ENCODE data around the gene NPLOC4.

NPLOC4 gene

DNA sequence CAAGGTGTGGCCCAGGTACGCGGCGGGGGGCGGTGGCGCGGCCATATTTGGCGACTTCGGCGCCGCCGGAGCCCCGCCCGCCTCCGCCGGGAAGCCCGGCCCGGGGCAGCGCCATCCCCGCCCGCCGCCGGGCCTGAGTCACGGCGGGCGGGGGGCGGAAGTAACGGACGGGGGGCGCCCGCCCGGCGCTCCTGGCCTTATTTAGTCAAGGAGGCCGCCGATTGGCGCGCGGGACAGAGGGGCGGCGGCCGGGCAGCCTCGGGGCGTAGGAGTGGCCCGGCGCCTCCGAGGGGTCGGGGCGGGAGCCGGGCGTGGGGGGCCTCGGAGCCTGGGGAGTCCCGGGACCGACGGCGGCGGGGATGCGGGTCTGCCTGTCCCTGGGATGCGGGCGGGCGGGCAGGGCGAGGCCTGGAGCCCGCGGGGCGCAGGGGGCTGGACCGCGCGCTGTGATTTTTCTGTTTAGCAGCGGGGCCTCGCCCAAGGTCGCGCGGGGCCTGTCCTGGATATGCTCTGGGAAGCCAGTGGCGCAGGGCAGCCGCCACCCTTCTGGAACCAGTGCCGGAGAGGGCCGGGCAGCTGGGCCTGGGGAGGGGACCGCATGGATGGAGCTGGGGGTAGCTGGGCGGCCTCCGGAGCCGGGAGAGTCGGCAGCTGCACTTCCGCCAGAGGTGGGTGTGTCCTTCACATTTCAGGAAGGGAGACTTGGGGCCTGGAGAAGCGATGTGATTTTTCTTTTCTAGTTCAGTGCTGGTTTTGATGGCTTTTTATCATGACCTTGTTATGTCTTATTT is 122.0 kb downstream of the NPLOC4 start (continued):
- TF ChIP-seq ZEB2 (tag by site-specific recombination; IDR thresholded peaks at IDR 0.05) (peak; percentile 66), SP3 (tag by site-specific recombination; IDR thresholded peaks at IDR 0.05) (peak; percentile 65), ZNF341 (tag by site-specific recombination; IDR thresholded peaks at IDR 0.05; ENCODE audit: low read depth) (peak; percentile 45; the same call in 1 of the 2 replicates), PBX3 (CRISPR knock-in tag; IDR thresholded peaks at IDR 0.05) (no peak), ZSCAN30 (tag by site-specific recombination; IDR thresholded peaks at IDR 0.05) (peak; percentile 68; the same call in 1 of the 2 replicates), KLF10 (tag by site-specific recombination; IDR thresholded peaks at IDR 0.05) (peak; percentile 95), ZNF335 (tag by site-specific recombination; conservative IDR thresholded peaks at IDR 0.05) (peak; percentile 76), ZNF600 (tag by site-specific recombination; IDR thresholded peaks at IDR 0.05) (peak; percentile 43; the same call in 1 of the 2 replicates), IKZF3 (tag by site-specific recombination; IDR thresholded peaks at IDR 0.05) (0 out of 2 replicates have a peak, but pooled peaks have one; percentile 10), ELK4 (IDR thresholded peaks at IDR 0.05; ENCODE audit: borderline replicate concordance, low read depth, low read length) (peak; percentile 44; the same call in 1 of the 2 replicates), GLIS2 (tag by site-specific recombination; IDR thresholded peaks at IDR 0.05) (peak; percentile 85), ZNF366 (tag by site-specific recombination; conservative IDR thresholded peaks at IDR 0.05) (no peak), KLF7 (tag by site-specific recombination; IDR thresholded peaks at IDR 0.05; ENCODE audit: borderline replicate concordance) (peak; percentile 67; the same call in 1 of the 2 replicates), ZNF174 (tag by site-specific recombination; IDR thresholded peaks at IDR 0.05) (no peak), ZNF223 (tag by site-specific recombination; IDR thresholded peaks at IDR 0.05) (no peak), KLF9 (tag by site-specific recombination; IDR thresholded peaks at IDR 0.05; ENCODE audit: low read depth) (peak; percentile 98)
- TF ChIP-seq, protein P1, sequence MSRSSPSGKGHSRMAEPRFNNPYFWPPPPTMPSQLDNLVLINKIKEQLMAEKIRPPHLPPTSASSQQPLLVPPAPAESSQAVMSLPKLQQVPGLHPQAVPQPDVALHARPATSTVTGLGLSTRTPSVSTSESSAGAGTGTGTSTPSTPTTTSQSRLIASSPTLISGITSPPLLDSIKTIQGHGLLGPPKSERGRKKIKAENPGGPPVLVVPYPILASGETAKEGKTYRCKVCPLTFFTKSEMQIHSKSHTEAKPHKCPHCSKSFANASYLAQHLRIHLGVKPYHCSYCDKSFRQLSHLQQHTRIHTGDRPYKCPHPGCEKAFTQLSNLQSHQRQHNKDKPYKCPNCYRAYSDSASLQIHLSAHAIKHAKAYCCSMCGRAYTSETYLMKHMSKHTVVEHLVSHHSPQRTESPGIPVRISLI (tag by site-specific recombination; IDR thresholded peaks at IDR 0.05) = no peak
- TF ChIP-seq, protein P2, sequence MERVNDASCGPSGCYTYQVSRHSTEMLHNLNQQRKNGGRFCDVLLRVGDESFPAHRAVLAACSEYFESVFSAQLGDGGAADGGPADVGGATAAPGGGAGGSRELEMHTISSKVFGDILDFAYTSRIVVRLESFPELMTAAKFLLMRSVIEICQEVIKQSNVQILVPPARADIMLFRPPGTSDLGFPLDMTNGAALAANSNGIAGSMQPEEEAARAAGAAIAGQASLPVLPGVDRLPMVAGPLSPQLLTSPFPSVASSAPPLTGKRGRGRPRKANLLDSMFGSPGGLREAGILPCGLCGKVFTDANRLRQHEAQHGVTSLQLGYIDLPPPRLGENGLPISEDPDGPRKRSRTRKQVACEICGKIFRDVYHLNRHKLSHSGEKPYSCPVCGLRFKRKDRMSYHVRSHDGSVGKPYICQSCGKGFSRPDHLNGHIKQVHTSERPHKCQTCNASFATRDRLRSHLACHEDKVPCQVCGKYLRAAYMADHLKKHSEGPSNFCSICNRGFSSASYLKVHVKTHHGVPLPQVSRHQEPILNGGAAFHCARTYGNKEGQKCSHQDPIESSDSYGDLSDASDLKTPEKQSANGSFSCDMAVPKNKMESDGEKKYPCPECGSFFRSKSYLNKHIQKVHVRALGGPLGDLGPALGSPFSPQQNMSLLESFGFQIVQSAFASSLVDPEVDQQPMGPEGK (tag by site-specific recombination; IDR thresholded peaks at IDR 0.05) = peak; percentile 95

GRCh38 chr17:81514489-81514738 is 122.5 kb downstream of the NPLOC4 start:
- H3K36me3 ChIP-seq (ENCODE audit: control insufficient read depth in 2 of 2, insufficient read depth in 1 of 2, low read length in 2 of 2) = peaks cover 9 to 29% of the 10 kb centered on the region in 2 experiments
- H3K4me3 ChIP-seq (ENCODE audit: low read depth, low read length) = peak overlapping the region; percentile 72
- ChIA-PET POLR2A (interaction anchor here (0.6 to 9.9 kb wide), 8 partner anchors 37 to 185 kb away, joined by 3 to 85 read pairs (median 4); partner anchors contain the start of genes ARL16, BAHCC1, CCDC137 and FAAP100), CTCF (no interaction called here)
- no peaks in the 10 kb centered on the region for H3K9me3 ChIP-seq (ENCODE audit: control insufficient read depth, insufficient read depth, low read depth, low read length)
- H3K4me1 ChIP-seq (ENCODE audit: control insufficient read depth, insufficient read depth, low read length) = peaks cover 16% of the 10 kb centered on the region
- peak overlapping the region; percentile 100 for H3K27ac ChIP-seq (ENCODE audit: extremely low read depth, low read depth, low read length)
- TF ChIP-seq TCF7L2 (IDR thresholded peaks at IDR 0.05; ENCODE audit: borderline replicate concordance, low read depth, low read length) (no peak), ZNF426 (tag by site-specific recombination; IDR thresholded peaks at IDR 0.05) (no peak), ZFHX2 (tag by site-specific recombination; conservative IDR thresholded peaks at IDR 0.05) (no peak), ZNF785 (tag by site-specific recombination; IDR thresholded peaks at IDR 0.05) (no peak), ZNF600 (tag by site-specific recombination; IDR thresholded peaks at IDR 0.05) (no peak), ZNF16 (tag by site-specific recombination; IDR thresholded peaks at IDR 0.05; ENCODE audit: low read depth) (no peak), ZIC2 (tag by site-specific recombination; IDR thresholded peaks at IDR 0.05) (no peak), KLF16 (tag by site-specific recombination; IDR thresholded peaks at IDR 0.05) (no peak), GLIS1 (tag by site-specific recombination; IDR thresholded peaks at IDR 0.05) (peak; percentile 51), ZNF223 (tag by site-specific recombination; IDR thresholded peaks at IDR 0.05) (0 out of 2 replicates have a peak, but pooled peaks have one; percentile 22)
- TF ChIP-seq, protein P3, sequence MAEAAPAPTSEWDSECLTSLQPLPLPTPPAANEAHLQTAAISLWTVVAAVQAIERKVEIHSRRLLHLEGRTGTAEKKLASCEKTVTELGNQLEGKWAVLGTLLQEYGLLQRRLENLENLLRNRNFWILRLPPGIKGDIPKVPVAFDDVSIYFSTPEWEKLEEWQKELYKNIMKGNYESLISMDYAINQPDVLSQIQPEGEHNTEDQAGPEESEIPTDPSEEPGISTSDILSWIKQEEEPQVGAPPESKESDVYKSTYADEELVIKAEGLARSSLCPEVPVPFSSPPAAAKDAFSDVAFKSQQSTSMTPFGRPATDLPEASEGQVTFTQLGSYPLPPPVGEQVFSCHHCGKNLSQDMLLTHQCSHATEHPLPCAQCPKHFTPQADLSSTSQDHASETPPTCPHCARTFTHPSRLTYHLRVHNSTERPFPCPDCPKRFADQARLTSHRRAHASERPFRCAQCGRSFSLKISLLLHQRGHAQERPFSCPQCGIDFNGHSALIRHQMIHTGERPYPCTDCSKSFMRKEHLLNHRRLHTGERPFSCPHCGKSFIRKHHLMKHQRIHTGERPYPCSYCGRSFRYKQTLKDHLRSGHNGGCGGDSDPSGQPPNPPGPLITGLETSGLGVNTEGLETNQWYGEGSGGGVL (tag by site-specific recombination; IDR thresholded peaks at IDR 0.05) = peak; percentile 35; the same call in 1 of the 2 replicates
- TF ChIP-seq, protein P4, sequence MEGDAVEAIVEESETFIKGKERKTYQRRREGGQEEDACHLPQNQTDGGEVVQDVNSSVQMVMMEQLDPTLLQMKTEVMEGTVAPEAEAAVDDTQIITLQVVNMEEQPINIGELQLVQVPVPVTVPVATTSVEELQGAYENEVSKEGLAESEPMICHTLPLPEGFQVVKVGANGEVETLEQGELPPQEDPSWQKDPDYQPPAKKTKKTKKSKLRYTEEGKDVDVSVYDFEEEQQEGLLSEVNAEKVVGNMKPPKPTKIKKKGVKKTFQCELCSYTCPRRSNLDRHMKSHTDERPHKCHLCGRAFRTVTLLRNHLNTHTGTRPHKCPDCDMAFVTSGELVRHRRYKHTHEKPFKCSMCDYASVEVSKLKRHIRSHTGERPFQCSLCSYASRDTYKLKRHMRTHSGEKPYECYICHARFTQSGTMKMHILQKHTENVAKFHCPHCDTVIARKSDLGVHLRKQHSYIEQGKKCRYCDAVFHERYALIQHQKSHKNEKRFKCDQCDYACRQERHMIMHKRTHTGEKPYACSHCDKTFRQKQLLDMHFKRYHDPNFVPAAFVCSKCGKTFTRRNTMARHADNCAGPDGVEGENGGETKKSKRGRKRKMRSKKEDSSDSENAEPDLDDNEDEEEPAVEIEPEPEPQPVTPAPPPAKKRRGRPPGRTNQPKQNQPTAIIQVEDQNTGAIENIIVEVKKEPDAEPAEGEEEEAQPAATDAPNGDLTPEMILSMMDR (tag by site-specific recombination; IDR thresholded peaks at IDR 0.05) = no peak

Data from HEK293 (cell line).